H9 (cell line): ENCODE measurements around the gene SERPINA10. TPM values are rescaled to one million over a fixed set of nuclear protein-coding genes. Genes with fewer than 3 reads are reported as not detected.

Source experiments
- DNase-seq: peaks from one replicate; pipeline ENCODE4 v3.0.0-alpha.2; 2017
- H2AFZ ChIP-seq: one replicate; pipeline ENCODE4 v1.6.1; 2013; ENCODE audit warnings: mild to moderate bottlenecking, low read length, control low read depth, moderate library complexity
- H2AK5ac ChIP-seq: 2 replicates; pipeline ENCODE4 v1.6.1; 2013; ENCODE audit warnings: low read length, control low read depth, mixed read lengths; ENCODE audit not compliant: insufficient read length
- H2BK120ac ChIP-seq: one replicate; pipeline ENCODE4 v1.6.1; 2013; ENCODE audit warnings: low read depth, mild to moderate bottlenecking, low read length, control low read depth, inconsistent platforms; ENCODE audit not compliant: poor library complexity, severe bottlenecking
- H2BK12ac ChIP-seq: 2 replicates; pipeline ENCODE4 v1.6.1; 2013; ENCODE audit warnings: low read length, control low read depth, mixed read lengths, low read depth; ENCODE audit not compliant: insufficient read length
- H2BK15ac ChIP-seq: 2 replicates; pipeline ENCODE4 v1.6.1; 2013; ENCODE audit warnings: low read depth, low read length, control low read depth
- H2BK20ac ChIP-seq: one replicate; pipeline ENCODE4 v1.6.1; 2013; ENCODE audit warnings: low read depth, mild to moderate bottlenecking, low read length, control low read depth, inconsistent platforms; ENCODE audit not compliant: poor library complexity, severe bottlenecking
- H2BK5ac ChIP-seq: 2 replicates; pipeline ENCODE4 v1.6.1; 2013; ENCODE audit warnings: low read length, control low read depth, mixed read lengths; ENCODE audit not compliant: insufficient read length
- H3K14ac ChIP-seq: 2 replicates; pipeline ENCODE4 v1.6.1; 2013; ENCODE audit warnings: low read length, control low read depth; ENCODE audit not compliant: insufficient read depth
- H3K18ac ChIP-seq: 2 replicates; pipeline ENCODE4 v1.6.1; 2013; ENCODE audit warnings: low read depth, mild to moderate bottlenecking, mixed read lengths, low read length, control low read depth; ENCODE audit not compliant: insufficient read length
- H3K23ac ChIP-seq: 2 replicates; pipeline ENCODE4 v1.6.1; 2013; ENCODE audit warnings: low read length, control low read depth, mixed read lengths, low read depth; ENCODE audit not compliant: insufficient read length
- H3K23me2 ChIP-seq: 2 replicates; pipeline ENCODE4 v1.6.1; 2013; ENCODE audit warnings: low read depth, mild to moderate bottlenecking, mixed read lengths, low read length, control low read depth; ENCODE audit not compliant: insufficient read length, poor library complexity, severe bottlenecking
- H3K27ac ChIP-seq: 2 replicates; pipeline ENCODE4 v1.5.1; 2013; ENCODE audit warnings: low read length, control low read depth, mixed read lengths, low read depth; ENCODE audit not compliant: insufficient read length
- H3K27me3 ChIP-seq: 2 replicates; pipeline ENCODE4 v1.6.1; 2013; ENCODE audit warnings: low read length, control low read depth, inconsistent platforms; ENCODE audit not compliant: insufficient read depth
- H3K4ac ChIP-seq: 2 replicates; pipeline ENCODE4 v1.6.1; 2013; ENCODE audit warnings: low read depth, mild to moderate bottlenecking, control low read depth, inconsistent platforms, low read length, moderate library complexity
- H3K4me1 ChIP-seq: 2 replicates; pipeline ENCODE4 v1.6.1; 2013; ENCODE audit warnings: low read length, control low read depth, inconsistent platforms; ENCODE audit not compliant: insufficient read depth
- H3K4me2 ChIP-seq: 2 replicates; pipeline ENCODE4 v1.6.1; 2013; ENCODE audit warnings: low read length, control low read depth, mixed read lengths; ENCODE audit not compliant: insufficient read length, insufficient read depth
- H3K56ac ChIP-seq: 2 replicates; pipeline ENCODE4 v1.6.1; 2013; ENCODE audit warnings: low read depth, mild to moderate bottlenecking, mixed read lengths, low read length, control low read depth; ENCODE audit not compliant: insufficient read length
- H3K79me1 ChIP-seq: 2 replicates; pipeline ENCODE4 v1.6.1; 2013; ENCODE audit warnings: low read depth, mild to moderate bottlenecking, moderate library complexity, low read length, control low read depth, inconsistent platforms; ENCODE audit not compliant: insufficient read depth, poor library complexity, severe bottlenecking
- H3K79me2 ChIP-seq: 2 replicates; pipeline ENCODE4 v1.6.1; 2013; ENCODE audit warnings: low read length, control low read depth, inconsistent platforms; ENCODE audit not compliant: insufficient read depth
- H3K9ac ChIP-seq: 2 replicates; pipeline ENCODE4 v1.6.1; 2013; ENCODE audit warnings: low read length, control low read depth, mixed read lengths; ENCODE audit not compliant: insufficient read length; ENCODE audit errors: extremely low read depth
- H3K9me3 ChIP-seq: one replicate; pipeline ENCODE4 v1.6.1; 2013; ENCODE audit warnings: low read depth, low read length, inconsistent platforms; ENCODE audit not compliant: control insufficient read depth
- H3T11ph ChIP-seq: one replicate; pipeline ENCODE4 v1.6.1; 2013; ENCODE audit warnings: mild to moderate bottlenecking, low read length, control low read depth, inconsistent platforms
- H4K20me1 ChIP-seq: one replicate; pipeline ENCODE4 v1.6.1; 2013; ENCODE audit not compliant: control insufficient read depth, insufficient read length, insufficient read depth
- H4K5ac ChIP-seq: 2 replicates; pipeline ENCODE4 v1.6.1; 2013; ENCODE audit warnings: low read depth, mild to moderate bottlenecking, mixed read lengths, low read length, control low read depth; ENCODE audit not compliant: insufficient read length
- H4K8ac ChIP-seq: replicated peaks from 2 replicates; pipeline ENCODE4 v1.6.1; 2013; ENCODE audit warnings: low read length, control low read depth, mixed read lengths, low read depth; ENCODE audit not compliant: insufficient read length
- H4K91ac ChIP-seq: 2 replicates; pipeline ENCODE4 v1.6.1; 2013; ENCODE audit warnings: low read depth, mild to moderate bottlenecking, moderate library complexity, mixed read lengths, low read length, control low read depth; ENCODE audit not compliant: insufficient read length
- H3K27ac Mint-ChIP-seq, 3 experiments: 2 replicates in 2 of 3; 3 replicates in 1 of 3; pipeline ENCODE4 v1.8.0; 2020 to 2021; ENCODE audit warnings: mixed read lengths in 3 of 3, mild to moderate bottlenecking in 1 of 3, moderate library complexity in 1 of 3
- H3K27me3 Mint-ChIP-seq: 2 replicates; pipeline ENCODE4 v1.8.0; 2021; ENCODE audit warnings: low read depth, mild to moderate bottlenecking, moderate library complexity, mixed read lengths
- H3K36me3 Mint-ChIP-seq, 3 experiments: 2 replicates in 2 of 3; 3 replicates in 1 of 3; pipeline ENCODE4 v1.8.0; 2020 to 2021; ENCODE audit warnings: low read depth in 3 of 3, mixed read lengths in 3 of 3; ENCODE audit not compliant: insufficient read depth in 1 of 3
- H3K4me1 Mint-ChIP-seq, 2 experiments: 2 replicates each; pipeline ENCODE4 v1.8.0; 2020; ENCODE audit warnings: mixed read lengths in 2 of 2
- H3K4me3 Mint-ChIP-seq, 2 experiments: 2 replicates in 1 of 2; 3 replicates in 1 of 2; pipeline ENCODE4 v1.8.0; 2020 to 2021; ENCODE audit warnings: mild to moderate bottlenecking in 2 of 2, mixed read lengths in 2 of 2, moderate library complexity in 1 of 2
- H3K9me3 Mint-ChIP-seq, 2 experiments: 2 replicates in 1 of 2; 3 replicates in 1 of 2; pipeline ENCODE4 v1.8.0; 2020; ENCODE audit warnings: mild to moderate bottlenecking in 2 of 2, mixed read lengths in 2 of 2, moderate library complexity in 1 of 2
- WGBS: extraction: QIAGEN DNeasy Blood & Tissue Kit; methylation state at CpG from one replicate; pipeline ENCODE4 v1.1.7; 2013; ENCODE audit warnings: missing lambda C conversion rate, low lambda C conversion rate, mixed read lengths; ENCODE audit not compliant: insufficient read length; ENCODE audit errors: extremely low coverage; 5-methylcytosine and 5-hydroxymethylcytosine counted together
- total RNA-seq: library from RNA; stranded (reverse); gene quantifications from 2 replicates; pipeline ENCODE4 v1.2.1, GENCODE V29; 2021
- TF ChIP-seq, protein P1 (sequence below): fragments of 200-600 bp; sonication (generic); conservative IDR thresholded peaks from 3 replicates; pipeline ENCODE4 v1.8.0; 2021; ENCODE audit warnings: antibody characterized with exemption, mild to moderate bottlenecking

SERPINA10 gene
- total RNA-seq, 1 experiment from 2014 or later, result not detected

DNA sequence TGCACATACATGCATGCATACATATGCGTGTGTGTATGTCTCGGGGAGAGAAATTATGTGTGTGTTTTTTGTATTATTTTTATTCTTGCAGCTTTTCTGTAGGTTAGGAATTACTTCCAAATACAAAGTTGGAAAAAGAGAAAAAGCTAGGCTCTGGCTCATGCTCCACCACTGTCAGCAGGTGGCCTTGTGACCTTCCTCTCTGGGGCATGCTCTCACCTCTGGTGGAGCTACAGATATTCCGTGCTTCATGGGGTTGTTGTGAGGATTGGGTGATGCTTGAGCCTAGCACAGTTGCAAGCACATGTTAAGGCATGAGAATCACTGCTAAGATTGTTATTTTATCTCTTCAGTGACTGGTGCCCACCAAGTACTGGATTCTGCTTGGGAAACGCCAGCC is 36.8 kb upstream of the SERPINA10 start:
- no peak overlapping the region for H3K56ac ChIP-seq
- H4K91ac ChIP-seq, result no peak overlapping the region
- H4K8ac ChIP-seq, result no peak overlapping the region
- H2AK5ac ChIP-seq, result no peak overlapping the region
- no peak for DNase-seq
- Mint-ChIP-seq H3K27ac (no peak overlapping the region), H3K27me3 (no peaks in the 10 kb centered on the region), H3K36me3 (no peaks in the 10 kb centered on the region), H3K9me3 (0 out of 5 replicates have a peak, but pooled peaks cover 0 to 3% of the 10 kb centered on the region in 2 experiments), H3K4me3 (no peak overlapping the region), H3K4me1 (peaks cover 2 to 4% of the 10 kb centered on the region in 2 experiments; a peak in 3 of 4 replicates)
- no peaks in the 10 kb centered on the region for H3K79me1 ChIP-seq
- no peak overlapping the region for H2AFZ ChIP-seq
- H2BK12ac ChIP-seq, result no peak overlapping the region
- H2BK5ac ChIP-seq, result no peak overlapping the region
- H3K4me2 ChIP-seq, result no peak overlapping the region
- H3K23ac ChIP-seq, result no peak overlapping the region
- H4K20me1 ChIP-seq, result no peaks in the 10 kb centered on the region
- no peak overlapping the region for H3K4ac ChIP-seq
- H3K27me3 ChIP-seq, result no peaks in the 10 kb centered on the region
- no peaks in the 10 kb centered on the region for H3K23me2 ChIP-seq
- no peak overlapping the region for H3K18ac ChIP-seq
- H3K9me3 ChIP-seq, result no peaks in the 10 kb centered on the region
- no peaks in the 10 kb centered on the region for H3K4me1 ChIP-seq
- no peak overlapping the region for H3K14ac ChIP-seq
- no peak overlapping the region for H2BK120ac ChIP-seq
- TF ChIP-seq, protein P1, sequence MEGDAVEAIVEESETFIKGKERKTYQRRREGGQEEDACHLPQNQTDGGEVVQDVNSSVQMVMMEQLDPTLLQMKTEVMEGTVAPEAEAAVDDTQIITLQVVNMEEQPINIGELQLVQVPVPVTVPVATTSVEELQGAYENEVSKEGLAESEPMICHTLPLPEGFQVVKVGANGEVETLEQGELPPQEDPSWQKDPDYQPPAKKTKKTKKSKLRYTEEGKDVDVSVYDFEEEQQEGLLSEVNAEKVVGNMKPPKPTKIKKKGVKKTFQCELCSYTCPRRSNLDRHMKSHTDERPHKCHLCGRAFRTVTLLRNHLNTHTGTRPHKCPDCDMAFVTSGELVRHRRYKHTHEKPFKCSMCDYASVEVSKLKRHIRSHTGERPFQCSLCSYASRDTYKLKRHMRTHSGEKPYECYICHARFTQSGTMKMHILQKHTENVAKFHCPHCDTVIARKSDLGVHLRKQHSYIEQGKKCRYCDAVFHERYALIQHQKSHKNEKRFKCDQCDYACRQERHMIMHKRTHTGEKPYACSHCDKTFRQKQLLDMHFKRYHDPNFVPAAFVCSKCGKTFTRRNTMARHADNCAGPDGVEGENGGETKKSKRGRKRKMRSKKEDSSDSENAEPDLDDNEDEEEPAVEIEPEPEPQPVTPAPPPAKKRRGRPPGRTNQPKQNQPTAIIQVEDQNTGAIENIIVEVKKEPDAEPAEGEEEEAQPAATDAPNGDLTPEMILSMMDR, result no peak
- no CpG with 5 or more reads among the region's 4 CpGs for WGBS
- H2BK15ac ChIP-seq, result no peak overlapping the region
- H3T11ph ChIP-seq, result no peak overlapping the region
- H3K79me2 ChIP-seq, result no peaks in the 10 kb centered on the region
- H3K27ac ChIP-seq, result no peak overlapping the region
- H4K5ac ChIP-seq, result no peak overlapping the region
- H2BK20ac ChIP-seq, result no peak overlapping the region
- H3K9ac ChIP-seq, result no peak overlapping the region
